Lower leg skin (tissue), 4 donors: ENCODE results near the gene CALCOCO1. TPM values are rescaled to one million over a fixed set of nuclear protein-coding genes. Genes with fewer than 3 reads are reported as not detected.

Experiments
- DNase-seq, 2 donors: peaks; one replicate each; pipeline ENCODE4 v3.0.0-alpha.2; 2019; ENCODE audit warnings: low spot score in 2 of 2
- H3K4me3 ChIP-seq: fragments of 200-600 bp; sonication (generic); 2 replicates; pipeline ENCODE4 v1.5.1; 2017; ENCODE audit warnings: mild to moderate bottlenecking, low read depth; ENCODE audit not compliant: poor library complexity, severe bottlenecking
- POLR2A ChIP-seq, 2 donors: fragments of 450-650 bp; IDR thresholded peaks; one replicate each; pipeline ENCODE4 v1.6.1; 2016 to 2017; ENCODE audit warnings: antibody characterized with exemption in 2 of 2, mild to moderate bottlenecking in 1 of 2, moderate library complexity in 1 of 2
- WGBS, 2 donors: methylation state at CpG; one replicate each; pipeline ENCODE4 v1.1.5; 2018; 5-methylcytosine and 5-hydroxymethylcytosine counted together
- intact Hi-C: fragments of 100-400 bp; cut with DNase I; formaldehyde crosslinking; loops from one replicate; pipeline ENCODE4 v1.15.0; 2023; ENCODE audit warnings: low total_unique reads
- total RNA-seq, 4 donors: library from RNA; depleted of rRNA; stranded (reverse); fragments of >200 nt; gene quantifications; one replicate each; pipeline ENCODE4 v1.1.0, GENCODE V29; 2016
- TF ChIP-seq, protein P1 (sequence below), 3 donors: fragments of 450-650 bp; IDR thresholded peaks; one replicate each; pipeline ENCODE4 v1.5.1; 2016; ENCODE audit warnings: antibody characterized with exemption in 3 of 3, mild to moderate bottlenecking in 3 of 3, moderate library complexity in 2 of 3

CALCOCO1 gene
- total RNA-seq, 4 donors from 2014 or later, result 313 to 432 (median 391) TPM

DNA sequence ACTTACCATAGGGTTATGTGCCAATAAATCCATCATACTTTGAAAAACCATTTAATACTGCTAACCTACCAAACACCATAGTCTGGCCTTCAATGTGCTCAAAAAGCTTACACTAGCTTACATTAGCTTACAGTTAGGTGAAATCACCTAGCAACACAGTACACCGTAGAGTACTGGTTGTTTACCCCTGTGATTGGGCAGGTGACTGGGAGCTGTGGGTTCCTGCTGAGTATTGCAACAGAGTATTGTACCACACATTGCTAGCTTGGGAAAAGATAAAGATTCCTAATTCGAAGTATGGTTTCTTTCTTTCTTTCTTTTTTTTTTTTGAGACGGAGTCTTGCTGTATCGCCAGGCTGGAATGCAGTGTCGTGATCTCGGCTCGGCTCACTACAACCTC, 56.9 kb downstream of the CALCOCO1 start:
- H3K4me3 ChIP-seq, result no peak overlapping the region
- WGBS, 2 donors, result 81 to 85% methylated on average over 7 of the region's 7 CpGs
- no peak for DNase-seq
- intact Hi-C loops, result loop anchor here (10.0 kb wide), 1 partner anchor 46 kb away; the partner anchor contains the start of gene ATF7
- TF ChIP-seq, protein P1, sequence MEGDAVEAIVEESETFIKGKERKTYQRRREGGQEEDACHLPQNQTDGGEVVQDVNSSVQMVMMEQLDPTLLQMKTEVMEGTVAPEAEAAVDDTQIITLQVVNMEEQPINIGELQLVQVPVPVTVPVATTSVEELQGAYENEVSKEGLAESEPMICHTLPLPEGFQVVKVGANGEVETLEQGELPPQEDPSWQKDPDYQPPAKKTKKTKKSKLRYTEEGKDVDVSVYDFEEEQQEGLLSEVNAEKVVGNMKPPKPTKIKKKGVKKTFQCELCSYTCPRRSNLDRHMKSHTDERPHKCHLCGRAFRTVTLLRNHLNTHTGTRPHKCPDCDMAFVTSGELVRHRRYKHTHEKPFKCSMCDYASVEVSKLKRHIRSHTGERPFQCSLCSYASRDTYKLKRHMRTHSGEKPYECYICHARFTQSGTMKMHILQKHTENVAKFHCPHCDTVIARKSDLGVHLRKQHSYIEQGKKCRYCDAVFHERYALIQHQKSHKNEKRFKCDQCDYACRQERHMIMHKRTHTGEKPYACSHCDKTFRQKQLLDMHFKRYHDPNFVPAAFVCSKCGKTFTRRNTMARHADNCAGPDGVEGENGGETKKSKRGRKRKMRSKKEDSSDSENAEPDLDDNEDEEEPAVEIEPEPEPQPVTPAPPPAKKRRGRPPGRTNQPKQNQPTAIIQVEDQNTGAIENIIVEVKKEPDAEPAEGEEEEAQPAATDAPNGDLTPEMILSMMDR (IDR thresholded peaks at IDR 0.05), result no peak
- no peak for TF ChIP-seq POLR2A (IDR thresholded peaks at IDR 0.05)

DNA sequence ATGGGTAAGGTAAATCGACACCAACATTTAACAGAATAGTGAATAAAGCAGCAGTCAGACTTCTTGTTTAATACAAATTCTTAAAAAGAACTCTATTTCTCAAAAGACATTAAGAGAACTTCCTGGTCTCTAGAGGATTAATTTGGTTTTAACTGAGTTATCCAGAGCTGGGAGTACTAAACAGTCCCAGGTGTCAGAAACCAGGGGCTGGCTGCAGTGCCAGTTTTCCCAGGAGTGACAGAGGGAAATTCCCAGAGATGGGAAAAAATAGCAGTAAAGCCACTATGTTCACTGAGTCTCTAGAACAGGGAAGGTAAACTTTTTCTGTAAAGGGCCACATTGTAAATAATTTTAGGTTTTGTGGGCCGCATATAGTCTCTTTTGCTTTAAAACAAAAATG, 60.2 kb downstream of the CALCOCO1 start:
- TF ChIP-seq POLR2A (IDR thresholded peaks at IDR 0.05), result no peak
- TF ChIP-seq, protein P1 (IDR thresholded peaks at IDR 0.05), result no peak
- DNase-seq, result no peak
- no peak overlapping the region for H3K4me3 ChIP-seq
- intact Hi-C loops, result no loop called here
- WGBS, 2 donors, result 83 to 88% methylated on average over 2 of the region's 2 CpGs

DNA sequence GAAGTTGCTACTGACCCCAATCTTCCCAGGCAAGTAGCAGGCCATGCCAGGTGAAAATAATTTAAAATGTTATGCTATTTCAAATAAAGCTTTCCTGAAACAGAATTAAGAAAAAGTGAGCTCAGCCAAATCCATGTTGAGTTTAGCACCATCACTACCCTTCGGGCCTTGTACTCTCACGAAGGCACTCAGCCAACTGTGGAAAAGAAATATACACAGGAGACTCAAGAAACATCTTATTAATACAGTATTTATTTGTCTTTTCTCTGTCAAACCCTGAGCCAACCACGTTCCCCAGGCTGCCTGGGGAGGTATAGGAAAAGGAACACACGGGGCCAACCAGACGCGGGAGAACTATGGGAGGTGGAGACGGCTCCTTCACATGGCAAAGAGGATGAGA, 62.3 kb downstream of the CALCOCO1 start:
- intact Hi-C loops, result no loop called here
- DNase-seq, result no peak
- TF ChIP-seq POLR2A (IDR thresholded peaks at IDR 0.05), result no peak
- TF ChIP-seq, protein P1 (IDR thresholded peaks at IDR 0.05), result no peak
- 76 to 78% methylated on average over 7 of the region's 7 CpGs for WGBS, 2 donors
- H3K4me3 ChIP-seq, result no peak overlapping the region

DNA sequence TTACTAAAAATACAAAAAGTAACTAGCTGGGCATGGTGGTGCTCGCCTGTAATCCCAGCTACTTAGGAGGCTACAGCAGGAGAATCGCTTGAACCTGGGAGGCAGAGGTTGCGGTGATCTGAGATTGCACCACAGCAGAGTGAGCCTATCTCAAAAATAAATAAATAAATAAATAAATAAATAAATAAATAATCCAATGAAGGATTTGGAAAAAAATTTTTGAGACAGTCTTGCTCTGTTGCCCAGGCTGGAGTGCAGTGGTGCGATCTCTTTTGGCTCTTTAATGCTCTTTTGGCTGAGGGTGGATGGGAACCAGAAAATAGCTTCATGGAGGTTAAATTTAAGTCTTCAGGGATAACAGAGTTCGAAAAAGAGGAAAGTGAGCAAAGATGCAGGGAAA, 63.1 kb downstream of the CALCOCO1 start:
- TF ChIP-seq, protein P1 (IDR thresholded peaks at IDR 0.05), result no peak
- no peak for TF ChIP-seq POLR2A (IDR thresholded peaks at IDR 0.05)
- no peak for DNase-seq
- H3K4me3 ChIP-seq, result no peak overlapping the region
- intact Hi-C loops, result no loop called here
- WGBS, 2 donors, result 84 to 87% methylated on average over 5 of the region's 5 CpGs

DNA sequence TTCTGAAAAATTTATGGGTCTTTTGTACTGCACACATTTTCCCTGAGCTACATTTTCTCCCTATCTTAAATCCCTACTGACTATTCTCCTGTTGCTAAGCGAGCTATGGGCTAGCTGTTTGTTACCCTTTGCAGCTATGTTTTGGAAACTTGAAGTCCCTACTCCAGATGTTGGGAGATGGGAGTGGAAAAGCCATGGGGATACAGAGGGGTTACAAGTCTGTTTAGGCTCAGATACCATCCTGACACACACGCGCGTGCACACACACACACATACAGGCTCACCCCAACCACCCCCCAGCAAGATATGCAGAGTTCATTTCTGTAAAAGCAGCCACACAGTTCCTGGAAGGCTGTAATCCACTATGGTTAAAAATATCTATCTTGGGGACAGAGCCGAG, 67.2 kb downstream of the CALCOCO1 start:
- WGBS, 2 donors, result 49 to 66% methylated on average over 5 of the region's 5 CpGs
- DNase-seq, result no peak
- intact Hi-C loops, result no loop called here
- TF ChIP-seq, protein P1 (IDR thresholded peaks at IDR 0.05), result no peak
- TF ChIP-seq POLR2A (IDR thresholded peaks at IDR 0.05), result no peak
- no peak overlapping the region for H3K4me3 ChIP-seq

DNA sequence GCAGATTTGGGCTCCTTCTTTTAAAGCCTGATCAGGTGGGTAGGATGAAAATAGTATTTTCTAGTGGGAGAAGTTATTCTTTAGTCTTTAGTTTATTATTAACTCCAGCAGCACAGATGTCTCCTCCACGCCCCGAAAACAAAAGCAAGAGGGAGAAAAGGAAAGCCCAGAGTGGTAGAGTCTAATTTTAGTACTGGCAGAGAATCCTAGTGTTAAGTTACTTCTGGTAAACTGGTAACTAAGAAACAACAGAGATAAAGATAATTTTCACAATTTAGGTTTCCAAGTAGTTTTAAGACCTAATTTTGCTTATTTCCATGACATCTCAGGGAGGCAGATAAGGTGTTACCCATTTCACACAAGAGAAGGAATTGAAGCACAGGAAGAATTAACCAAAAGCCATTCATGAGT, 67.7 kb downstream of the CALCOCO1 start:
- no peak for DNase-seq
- no peak overlapping the region for H3K4me3 ChIP-seq
- WGBS, 2 donors, result 21 to 27% methylated on average over 2 of the region's 2 CpGs
- no peak for TF ChIP-seq POLR2A (IDR thresholded peaks at IDR 0.05)
- TF ChIP-seq, protein P1 (IDR thresholded peaks at IDR 0.05), result no peak
- intact Hi-C loops, result no loop called here
